ENCODE data around the gene HRAS. TPM values are rescaled to one million over a fixed set of nuclear protein-coding genes. Genes with fewer than 3 reads are reported as not detected.
"Not testable (repeated sequence)": the region's sequence is repeated elsewhere in the genome, so short reads cannot be mapped to it uniquely, and the experiment has no call there.

HRAS gene
- 10 to 100 TPM; 39.3 to 52.1 (median 50.3) TPM for polyA plus RNA-seq (ENCODE audit: insufficient read length in 3 of 3)
- long read RNA-seq, donor 1, partial matches to known transcripts: 0 of 5 reads
- long read RNA-seq, donor 1, other reads (novel, unspliced or antisense): 0 of 5 reads
- long read RNA-seq, donor 2, transcript HRAS-201 (6 exons, 894 nt): major isoform, 7 of 14 reads
- long read RNA-seq, donor 2, partial matches to known transcripts: 0 of 14 reads
- long read RNA-seq, donor 2, other reads (novel, unspliced or antisense): 0 of 14 reads
- long read RNA-seq, donor 3, transcript HRAS-201 (6 exons, 894 nt): major isoform, 16 of 27 reads
- long read RNA-seq, donor 3, partial matches to known transcripts: 8 of 27 reads
- long read RNA-seq, donor 3, other reads (novel, unspliced or antisense): 0 of 27 reads
- long read RNA-seq, donor 4, transcript HRAS-201 (6 exons, 894 nt): major isoform, 13 of 17 reads
- long read RNA-seq, donor 4, partial matches to known transcripts: 0 of 17 reads
- long read RNA-seq, donor 4, other reads (novel, unspliced or antisense): 0 of 17 reads
- long read RNA-seq, donor 5: 0 reads
- long read RNA-seq, donor 6, transcript HRAS-201 (6 exons, 894 nt): major isoform, 14 of 26 reads
- long read RNA-seq, donor 6, partial matches to known transcripts: 5 of 26 reads
- long read RNA-seq, donor 6, other reads (novel, unspliced or antisense): 0 of 26 reads
- long read RNA-seq, donor 7, transcript HRAS-201 (6 exons, 894 nt): major isoform, 11 of 18 reads
- long read RNA-seq, donor 7, transcript HRAS-211 (7 exons, 1,114 nt): minor isoform, 5 of 18 reads
- long read RNA-seq, donor 7, partial matches to known transcripts: 0 of 18 reads
- long read RNA-seq, donor 7, other reads (novel, unspliced or antisense): 0 of 18 reads
- long read RNA-seq, donor 8, transcript HRAS-211 (7 exons, 1,114 nt): minor isoform, 7 of 27 reads
- long read RNA-seq, donor 8, transcript HRAS-201 (6 exons, 894 nt): major isoform, 17 of 27 reads
- long read RNA-seq, donor 8, partial matches to known transcripts: 0 of 27 reads
- long read RNA-seq, donor 8, other reads (novel, unspliced or antisense): 0 of 27 reads
- long read RNA-seq, donor 9, transcript HRAS-201 (6 exons, 894 nt): major isoform, 14 of 16 reads
- long read RNA-seq, donor 9, partial matches to known transcripts: 0 of 16 reads
- long read RNA-seq, donor 9, other reads (novel, unspliced or antisense): 0 of 16 reads
- long read RNA-seq, donor 10, transcript HRAS-201 (6 exons, 894 nt): major isoform, 10 of 13 reads
- long read RNA-seq, donor 10, partial matches to known transcripts: 0 of 13 reads
- long read RNA-seq, donor 10, other reads (novel, unspliced or antisense): 0 of 13 reads
- long read RNA-seq, donor 11, transcript HRAS-201 (6 exons, 894 nt): major isoform, 14 of 16 reads
- long read RNA-seq, donor 11, partial matches to known transcripts: 0 of 16 reads
- long read RNA-seq, donor 11, other reads (novel, unspliced or antisense): 0 of 16 reads
- long read RNA-seq, donor 12, transcript HRAS-201 (6 exons, 894 nt): major isoform, 8 of 16 reads
- long read RNA-seq, donor 12, partial matches to known transcripts: 5 of 16 reads
- long read RNA-seq, donor 12, other reads (novel, unspliced or antisense): 0 of 16 reads
- long read RNA-seq, donor 13: 0 reads
- long read RNA-seq, donor 14, transcript HRAS-201 (6 exons, 894 nt): major isoform, 7 of 14 reads
- long read RNA-seq, donor 14, partial matches to known transcripts: 0 of 14 reads
- long read RNA-seq, donor 14, other reads (novel, unspliced or antisense): 0 of 14 reads
- long read RNA-seq, donor 15, transcript HRAS-201 (6 exons, 894 nt): major isoform, 5 of 6 reads
- long read RNA-seq, donor 15, partial matches to known transcripts: 0 of 6 reads
- long read RNA-seq, donor 15, other reads (novel, unspliced or antisense): 0 of 6 reads
- long read RNA-seq, donor 16, transcript HRAS-201 (6 exons, 894 nt): major isoform, 38 of 50 reads
- long read RNA-seq, donor 16, transcript HRAS-211 (7 exons, 1,114 nt): minor isoform, 7 of 50 reads
- long read RNA-seq, donor 16, partial matches to known transcripts: 0 of 50 reads
- long read RNA-seq, donor 16, other reads (novel, unspliced or antisense): 0 of 50 reads

- peak; percentile 82 to 95 (median 91) for DNase-seq (ENCODE audit: extremely low read depth in 1 of 11, low read depth in 9 of 11, low spot score in 4 of 11)
These were observed at the start of gene HRAS for GRCh38 chr11:535519-536454. TSS of gene HRAS (minus strand) at chr11:535576.

DNA sequence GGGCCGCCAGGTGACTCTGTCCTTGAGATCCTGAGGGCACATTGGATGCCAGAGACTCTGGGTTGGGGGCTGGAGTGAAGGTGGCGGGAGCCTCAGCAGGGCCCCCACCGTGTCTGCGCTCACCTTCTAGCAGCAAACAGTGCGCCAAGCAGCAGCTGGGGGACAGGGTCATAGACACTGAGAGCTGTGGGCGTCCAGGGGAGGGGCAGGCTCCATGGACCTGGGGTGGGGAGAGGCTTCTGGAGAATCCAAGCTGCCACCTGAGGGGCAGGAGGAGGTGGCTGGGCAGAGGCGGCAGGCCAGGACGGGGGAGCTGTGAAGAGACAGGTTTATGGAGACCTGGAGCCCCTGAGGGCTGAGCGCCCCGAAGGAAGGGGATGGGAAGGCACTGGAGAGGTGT, 48.9 kb upstream of the HRAS start:
- DNase-seq (ENCODE audit: extremely low read depth in 1 of 11, low read depth in 9 of 11, low spot score in 4 of 11): no peak

DNA sequence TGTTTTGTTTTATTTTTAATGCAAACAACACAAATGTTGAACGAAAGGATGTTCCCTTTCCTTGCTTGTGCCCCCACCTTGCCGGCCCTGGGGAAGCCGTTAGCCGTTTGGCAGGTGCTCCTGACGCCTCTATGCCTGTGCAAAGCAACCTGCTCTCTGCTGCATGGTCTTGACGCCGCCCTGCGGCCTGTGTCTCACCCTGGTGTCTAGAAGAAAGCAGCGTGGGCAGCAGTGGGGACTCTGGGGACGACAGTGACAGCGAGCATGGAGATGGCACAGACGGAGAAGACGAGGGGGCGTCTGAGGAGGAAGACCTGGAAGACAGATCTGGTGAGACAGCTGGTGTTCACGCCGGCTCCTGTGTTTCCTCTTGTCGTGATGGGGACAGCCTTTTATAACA, 46.4 kb upstream of the HRAS start:
- no peak for DNase-seq (ENCODE audit: extremely low read depth in 1 of 11, low read depth in 9 of 11, low spot score in 4 of 11)

DNA sequence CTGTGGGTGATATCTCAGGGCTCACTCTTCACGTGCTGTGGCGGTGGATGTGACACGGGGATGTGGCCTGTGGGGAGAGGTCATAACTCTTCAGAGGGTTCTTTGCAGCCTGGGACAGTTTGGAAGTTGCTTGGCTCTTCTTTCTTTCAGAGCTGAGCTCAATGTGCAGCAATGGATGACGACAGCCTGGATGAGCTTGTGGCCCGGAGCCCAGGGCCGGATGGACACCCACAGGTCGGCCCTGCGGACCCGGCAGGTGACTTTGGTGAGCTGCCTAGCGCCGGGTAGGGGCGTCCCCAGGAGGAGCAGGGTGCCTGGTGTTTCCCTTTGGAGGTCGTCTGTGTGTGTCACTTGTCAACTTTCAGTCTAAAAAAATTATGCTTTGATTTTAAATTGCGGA, 46.0 kb upstream of the HRAS start:
- no peak for DNase-seq (ENCODE audit: extremely low read depth in 1 of 11, low read depth in 9 of 11, low spot score in 4 of 11)

DNA sequence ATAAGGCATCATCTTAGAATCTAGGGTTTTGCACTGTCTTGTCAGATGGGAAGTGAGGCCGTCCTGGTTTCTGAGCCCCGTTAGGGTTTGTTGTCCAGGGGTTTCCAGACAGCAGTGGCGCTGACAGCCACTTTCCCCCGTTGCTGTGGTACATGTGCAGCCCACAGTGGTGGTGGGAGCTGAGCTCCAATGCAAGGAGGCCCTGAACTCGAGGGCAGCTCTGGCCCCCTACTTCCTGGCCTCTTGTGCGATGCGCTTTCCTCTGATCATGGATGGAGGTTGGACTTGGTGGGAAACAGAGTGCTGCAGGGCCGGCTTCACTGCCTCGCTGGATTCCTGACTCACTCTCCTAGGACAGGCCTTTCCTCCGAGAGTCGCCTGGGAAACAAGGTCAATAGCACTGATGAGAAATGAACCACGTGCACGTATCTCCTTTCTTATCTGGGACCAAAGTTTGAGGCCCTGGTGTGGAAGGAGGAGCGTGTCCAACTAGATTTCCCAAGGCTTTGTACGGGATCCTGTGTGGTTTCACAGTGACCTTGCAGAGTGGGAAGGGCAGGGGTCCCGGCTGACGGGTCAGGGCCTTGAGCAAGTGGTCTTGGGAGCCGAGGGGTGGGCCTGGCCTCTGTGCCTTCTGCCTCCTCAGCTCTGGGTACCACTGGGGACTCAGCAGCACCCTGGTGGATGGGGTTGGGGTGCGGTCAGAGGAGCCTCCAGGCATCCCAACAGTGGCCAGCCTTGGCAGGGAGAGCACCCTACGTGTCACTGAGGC, 44.6 kb upstream of the HRAS start:
- no peak for DNase-seq (ENCODE audit: extremely low read depth in 1 of 11, low read depth in 9 of 11, low spot score in 4 of 11)

- no peak for DNase-seq (ENCODE audit: extremely low read depth in 1 of 11, low read depth in 9 of 11, low spot score in 4 of 11)
These were observed 43.1 kb upstream of the HRAS start for GRCh38 chr11:578276-579035.

DNA sequence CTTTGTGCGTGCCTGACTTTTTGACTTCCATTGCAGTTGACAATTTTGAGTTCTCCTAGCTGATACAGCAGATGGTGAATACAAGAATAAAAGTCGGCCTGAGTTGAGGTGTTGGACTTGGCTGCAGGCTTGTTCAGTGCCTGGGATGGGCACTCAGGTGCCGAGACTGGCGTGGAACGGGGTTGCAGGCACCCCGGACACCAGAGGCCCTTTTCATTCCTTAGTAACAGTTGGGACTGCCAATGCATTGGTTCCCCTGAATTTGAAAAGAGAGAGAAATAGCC, 42.2 kb upstream of the HRAS start:
- no peak for DNase-seq (ENCODE audit: extremely low read depth in 1 of 11, low read depth in 9 of 11, low spot score in 4 of 11)

- no peak for DNase-seq (ENCODE audit: extremely low read depth in 1 of 11, low read depth in 9 of 11, low spot score in 4 of 11)
These were observed 41.6 kb upstream of the HRAS start for GRCh38 chr11:576811-577610.

- DNase-seq (ENCODE audit: extremely low read depth in 1 of 11, low read depth in 9 of 11, low spot score in 4 of 11): peak; percentile 80 to 91 (median 89)
These were observed 40.8 kb upstream of the HRAS start, which contains the start of gene PHRF1 for GRCh38 chr11:575996-576768. TSS of gene PHRF1 (plus strand) at chr11:576470. CDS start at chr11:581513, 5,043 bp downstream.

DNA sequence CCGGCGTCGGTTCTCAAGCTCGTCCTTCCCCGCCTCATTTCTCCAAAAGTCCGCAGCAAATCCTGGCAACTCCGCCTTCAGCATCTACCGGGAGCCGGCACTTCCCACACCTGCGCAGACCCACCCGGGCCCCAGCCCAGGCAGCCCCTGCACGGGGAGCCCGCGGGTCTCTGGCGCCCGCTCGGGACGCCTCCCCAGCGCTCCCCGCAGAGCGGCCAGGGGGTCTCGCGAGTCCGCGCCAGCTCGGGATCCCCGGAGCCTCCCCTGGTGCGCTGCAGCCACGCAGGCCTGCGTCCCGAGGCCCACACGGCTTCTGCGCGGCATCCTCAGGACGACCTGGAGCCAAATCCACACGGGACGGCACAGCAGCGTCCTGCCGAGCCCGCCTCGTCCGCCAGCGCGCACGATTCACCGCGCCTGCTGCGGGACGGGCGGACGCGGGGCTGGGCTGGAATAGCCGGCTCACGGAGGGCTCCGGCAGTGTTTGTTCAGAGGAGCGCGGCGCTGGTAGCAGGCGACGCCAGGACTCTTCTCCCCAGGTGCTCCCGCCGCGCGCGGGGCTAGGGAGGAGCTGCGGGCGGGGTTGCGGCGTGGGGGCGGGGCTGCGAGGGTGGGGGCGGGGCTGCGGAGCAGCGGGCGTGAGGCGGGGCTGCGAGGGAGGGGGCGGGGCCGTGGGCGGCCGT, 40.1 kb upstream of the HRAS start:
- peak in 3 of 11 donors; percentile 47 to 66 (median 47) for DNase-seq (ENCODE audit: extremely low read depth in 1 of 11, low read depth in 9 of 11, low spot score in 4 of 11)

DNA sequence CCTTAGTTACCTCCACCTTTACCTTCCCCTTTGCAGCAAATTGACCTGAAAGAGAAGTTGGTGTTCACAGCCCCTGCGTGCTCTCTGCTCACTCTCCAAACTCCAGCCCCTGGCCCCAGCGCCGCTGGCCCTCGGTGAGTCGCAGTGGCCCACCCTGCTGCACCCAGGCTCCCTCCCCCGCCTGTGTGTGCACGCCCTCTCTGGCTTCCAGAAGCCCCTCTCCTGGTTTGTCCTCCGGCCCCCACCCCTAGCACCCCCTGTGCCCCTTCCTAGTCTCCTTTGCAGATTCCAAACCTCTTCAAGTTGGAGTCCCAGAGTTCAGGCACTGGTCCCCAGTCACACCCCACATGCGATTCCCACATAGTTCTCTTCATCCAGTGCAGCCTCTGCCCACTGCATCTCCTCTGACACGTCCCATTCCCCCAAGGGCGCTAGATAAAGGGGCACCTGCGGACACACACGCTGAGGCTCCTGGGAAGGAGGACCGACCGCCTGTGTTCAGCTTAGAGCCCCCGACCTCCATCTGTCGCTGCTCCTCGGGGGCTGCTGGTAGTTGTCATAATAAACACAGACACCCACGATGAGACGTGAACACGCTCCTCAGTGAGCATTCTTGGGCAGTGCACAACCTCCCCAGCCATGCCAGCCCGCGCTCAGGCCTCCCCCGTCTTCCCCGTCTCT, 39.4 kb upstream of the HRAS start:
- no peak for DNase-seq (ENCODE audit: extremely low read depth in 1 of 11, low read depth in 9 of 11, low spot score in 4 of 11)

DNA sequence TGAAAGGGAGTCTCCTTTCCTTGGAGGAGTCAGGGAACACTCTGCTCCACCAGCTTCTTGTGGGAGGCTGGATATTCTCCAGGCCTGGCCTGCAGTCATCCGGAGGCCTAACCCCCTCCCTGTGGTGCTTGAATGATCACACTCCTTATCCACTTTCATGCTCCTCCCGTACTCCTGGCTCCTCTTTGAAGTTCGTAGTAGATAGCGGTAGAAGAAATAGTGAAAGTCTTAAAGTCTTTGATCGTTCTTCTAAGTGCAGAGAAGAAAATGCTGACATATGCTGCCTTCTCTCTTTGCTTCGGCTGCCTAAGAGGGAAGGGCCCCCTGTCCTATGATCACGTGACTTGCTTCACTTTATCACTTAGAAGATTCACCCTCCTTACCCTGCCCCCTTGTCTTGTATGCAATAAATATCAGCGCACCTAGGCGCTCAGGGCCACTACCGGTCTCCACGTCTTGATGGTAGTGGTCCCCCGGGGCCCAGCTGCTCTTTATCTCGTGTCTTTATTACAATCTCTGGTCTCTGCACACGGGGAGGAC, 38.7 kb upstream of the HRAS start:
- DNase-seq (ENCODE audit: extremely low read depth in 1 of 11, low read depth in 9 of 11, low spot score in 4 of 11): not testable (repeated sequence)
